Activated CD8-positive, alpha-beta memory T cell treated with anti-CD3 and anti-CD28 coated beads, Interleukin-2, amount 50 U/mL, for 1 hour (primary cell): ENCODE measurements around the gene ANTXR1.

Experiments used
- DNase-seq: peaks from one replicate; pipeline ENCODE4 v3.0.0-alpha.2; 2020; ENCODE audit errors: extremely low read depth

The ANTXR1 gene

DNA sequence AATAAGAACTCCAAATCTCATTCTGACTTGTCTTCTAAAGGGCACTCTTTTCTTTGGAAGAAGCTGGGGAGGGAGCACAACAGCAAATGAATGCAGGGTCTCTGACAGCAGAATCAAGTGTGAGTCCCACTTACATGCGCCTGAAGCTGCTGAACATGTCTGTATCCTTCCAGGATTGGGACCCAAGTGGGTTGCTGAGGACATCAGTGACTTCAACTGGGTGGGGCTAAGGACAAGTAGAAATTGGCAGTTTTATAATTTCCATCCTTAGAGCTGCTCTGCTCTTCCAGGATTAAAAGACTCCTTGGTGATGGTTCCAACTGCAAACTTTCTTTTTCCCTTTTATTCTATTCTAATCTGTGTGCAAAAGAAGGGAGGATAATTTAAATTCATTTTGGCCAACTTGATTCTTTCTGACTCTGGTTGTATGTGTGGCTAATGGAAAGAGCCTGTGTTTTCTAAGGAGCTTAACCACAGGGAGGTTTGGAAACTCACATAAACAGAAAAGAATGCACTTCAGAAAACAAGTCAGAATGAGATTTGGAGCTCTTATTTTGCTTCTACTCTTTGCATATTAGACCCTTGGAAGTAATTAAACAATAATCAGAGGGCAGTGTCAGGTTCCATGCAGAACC, 20.6 kb downstream of the ANTXR1 start:
- DNase-seq: no peak

DNA sequence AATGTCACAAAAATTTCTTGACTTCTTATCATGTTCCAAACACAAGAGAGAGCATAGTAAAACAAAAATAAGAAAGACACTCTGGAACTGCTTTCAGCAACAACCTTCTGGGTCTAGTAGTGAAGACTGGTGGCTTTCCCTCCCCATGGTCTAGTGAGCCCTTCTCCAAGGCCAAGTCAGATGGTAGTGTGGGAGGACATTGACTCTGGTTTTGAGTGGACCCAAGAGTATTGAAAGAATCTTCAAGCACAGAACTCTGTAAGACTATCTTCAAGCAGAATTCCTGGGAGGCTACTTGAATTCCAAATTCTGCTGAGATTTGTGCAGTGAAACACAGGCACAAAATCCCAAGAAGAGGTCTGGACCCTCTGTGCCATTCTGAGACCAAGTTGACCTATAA, 21.1 kb downstream of the ANTXR1 start:
- no peak for DNase-seq

DNA sequence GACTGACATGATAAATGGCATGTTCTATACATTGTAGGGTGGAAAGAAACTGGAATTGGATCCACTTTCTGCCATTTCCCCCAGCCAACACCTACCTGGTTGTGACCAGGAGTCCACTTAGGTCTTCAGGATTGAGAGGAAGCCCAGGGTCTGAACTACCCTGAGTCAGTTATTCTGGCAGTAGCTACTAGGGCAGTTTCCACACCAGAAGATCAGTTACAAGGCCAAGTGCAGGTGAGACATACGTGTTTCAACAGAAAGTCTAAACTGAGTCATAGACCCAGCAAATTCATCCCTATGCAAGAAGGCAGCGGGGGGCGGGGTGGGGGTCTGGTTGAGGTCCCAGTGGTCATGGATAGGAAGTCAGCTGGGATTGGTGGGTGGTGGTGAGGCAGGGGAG, 21.9 kb downstream of the ANTXR1 start:
- no peak for DNase-seq

DNA sequence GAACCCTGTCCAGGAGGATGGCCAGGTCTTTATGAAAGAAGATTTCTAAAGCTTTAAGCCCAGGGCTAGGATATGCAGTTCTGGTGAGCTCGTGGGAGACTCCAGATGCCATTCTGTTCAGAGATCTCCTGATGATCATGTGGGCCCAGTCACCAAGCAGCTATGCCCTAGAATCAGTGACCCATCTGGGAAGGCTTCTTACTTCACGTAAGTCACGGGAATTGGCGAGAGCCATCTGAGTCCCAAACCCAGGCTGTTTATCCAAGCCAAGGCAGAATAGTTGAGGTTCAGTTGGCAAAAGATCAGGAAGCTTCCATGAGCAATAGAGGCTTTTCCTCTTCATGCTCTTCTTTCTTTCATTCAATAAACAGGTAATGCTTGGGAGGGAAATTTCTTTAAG, 23.9 kb downstream of the ANTXR1 start:
- DNase-seq: no peak

DNA sequence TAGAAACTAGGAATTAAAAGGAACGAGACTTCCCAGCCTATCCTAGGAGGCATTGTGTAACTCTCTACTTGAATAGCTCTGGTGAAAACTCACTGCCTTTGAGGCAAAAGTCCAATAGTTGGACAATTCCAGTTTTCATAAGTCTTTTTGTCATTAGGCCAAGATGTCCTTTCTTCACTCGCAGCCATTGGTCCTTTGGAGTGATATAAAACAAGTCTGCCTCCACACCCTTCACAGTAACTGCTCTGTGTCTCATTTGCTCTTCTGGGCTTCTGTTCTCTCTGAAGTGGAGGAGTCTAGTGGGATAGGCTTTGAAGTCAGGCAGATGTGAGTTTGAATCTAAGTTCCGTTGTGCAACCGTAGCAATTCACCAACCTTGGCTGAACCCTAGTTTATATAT, 28.2 kb downstream of the ANTXR1 start:
- DNase-seq: no peak

DNA sequence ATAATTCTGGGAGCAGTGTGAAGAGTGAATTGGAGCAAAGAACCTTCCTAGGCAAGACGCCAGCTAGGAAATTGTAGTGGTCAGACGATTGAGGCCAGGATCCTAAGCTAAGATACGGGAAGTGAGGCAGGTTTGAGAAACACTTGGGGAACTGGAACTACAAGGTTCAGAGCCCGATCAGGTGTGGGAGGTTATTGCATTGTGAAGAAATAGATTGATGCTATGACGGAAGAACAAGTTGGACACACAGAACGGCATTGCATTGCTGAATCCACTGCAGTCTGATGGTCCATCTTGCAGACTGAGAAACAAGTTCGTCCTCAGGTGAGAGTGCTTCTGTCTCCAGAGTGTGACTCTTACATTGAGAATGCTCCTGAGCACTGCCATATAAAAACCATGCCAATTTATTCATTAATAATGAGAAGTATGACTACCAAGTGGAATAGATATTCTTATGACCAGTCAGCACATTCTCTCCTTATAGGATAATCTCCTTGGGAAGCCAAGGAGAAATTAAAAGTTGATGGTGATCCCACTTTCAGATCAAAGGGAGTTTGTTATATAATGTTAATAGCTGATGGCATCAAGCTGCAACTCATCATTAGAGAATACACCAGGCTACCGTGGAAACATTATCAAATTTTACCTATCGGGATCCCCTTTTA, 30.9 kb downstream of the ANTXR1 start:
- no peak for DNase-seq

DNA sequence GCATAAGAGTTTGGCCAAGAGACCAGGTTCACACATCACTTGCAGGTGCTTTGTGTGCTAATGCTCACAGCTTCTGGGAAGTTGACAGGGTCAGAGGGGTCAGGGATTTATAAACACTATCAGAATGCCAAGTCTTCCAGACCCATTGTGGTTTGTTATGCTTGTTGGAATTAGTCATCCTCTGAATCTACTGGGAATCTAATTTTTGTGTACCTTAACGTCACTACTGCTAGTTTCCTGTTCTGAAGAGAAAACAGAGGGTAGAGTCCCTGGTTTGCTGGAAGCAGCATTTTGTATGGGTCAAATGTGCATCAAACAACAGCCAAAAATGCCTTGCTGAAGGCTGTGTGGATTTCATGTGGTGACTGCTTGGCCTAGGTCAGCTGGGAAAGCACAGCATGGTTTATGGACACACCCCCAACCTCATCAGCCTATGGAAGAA, 33.3 kb downstream of the ANTXR1 start:
- no peak for DNase-seq

DNA sequence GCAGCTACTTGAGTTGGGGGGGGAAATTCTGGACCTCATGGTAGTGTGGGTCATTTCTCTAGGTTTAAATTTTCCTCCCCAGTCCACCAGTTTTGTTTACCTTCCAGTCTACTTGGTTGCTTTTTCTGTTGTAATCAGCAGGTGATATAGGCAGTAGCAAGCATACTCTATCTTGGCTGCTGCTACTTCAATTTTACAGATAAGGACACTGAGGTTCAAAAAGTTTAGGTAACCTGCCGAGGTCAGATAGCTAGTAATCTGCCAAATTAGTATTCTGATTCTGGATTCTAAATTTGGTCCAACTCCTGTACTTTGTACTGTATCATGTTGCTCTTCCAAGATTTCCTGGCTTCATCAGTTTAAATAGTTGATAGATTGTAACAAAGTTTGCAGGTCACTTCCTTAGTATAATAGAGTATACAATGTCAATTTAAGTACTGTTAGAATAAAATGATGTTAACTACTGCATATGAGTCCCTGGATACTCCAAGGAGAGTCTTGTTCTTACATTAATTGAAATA, 34.7 kb downstream of the ANTXR1 start:
- no peak for DNase-seq

DNA sequence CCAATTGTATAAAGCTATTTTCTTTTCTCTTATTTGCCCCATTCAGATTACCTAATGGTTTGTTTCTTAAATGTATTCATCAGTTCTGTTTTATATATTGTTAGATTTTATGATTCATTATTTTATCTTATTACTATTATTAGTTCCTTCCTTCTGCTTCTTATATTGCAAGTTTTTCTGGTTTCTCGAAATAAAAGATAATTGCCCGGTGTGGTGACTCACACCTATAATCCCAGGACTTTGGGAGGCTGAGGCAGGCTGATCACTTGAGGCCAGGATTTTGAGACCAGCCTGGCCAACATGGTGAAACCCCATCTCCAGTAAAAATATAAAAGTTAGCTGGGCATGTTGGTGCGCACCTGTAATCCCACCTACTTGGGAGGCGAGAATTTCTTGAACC, 37.8 kb downstream of the ANTXR1 start:
- DNase-seq: no peak

DNA sequence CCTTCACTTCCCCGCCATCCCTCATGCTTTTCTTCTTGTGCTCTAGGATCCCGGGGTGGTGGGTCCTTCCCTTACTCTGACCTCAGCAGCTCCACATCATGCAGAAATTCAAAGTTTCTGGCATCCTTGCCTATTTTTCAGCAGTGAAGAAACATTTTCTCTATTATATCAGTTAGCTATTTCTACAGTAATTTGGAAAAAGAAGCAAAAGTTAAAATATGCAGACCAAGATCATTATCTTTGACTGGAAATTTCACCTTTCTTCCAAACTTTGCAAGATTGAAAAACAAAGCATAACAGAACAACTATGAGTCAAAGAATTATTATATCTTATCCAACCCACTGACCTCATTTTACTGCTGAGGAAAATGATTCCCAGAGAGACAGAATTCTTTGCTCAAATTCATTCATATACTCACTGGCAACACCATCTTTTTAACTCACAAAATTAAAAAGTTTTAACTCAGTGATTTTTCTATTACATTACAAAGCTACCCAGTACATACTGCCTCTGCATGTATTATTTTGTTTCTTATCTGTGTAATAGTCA, 40.5 kb downstream of the ANTXR1 start:
- no peak for DNase-seq

DNA sequence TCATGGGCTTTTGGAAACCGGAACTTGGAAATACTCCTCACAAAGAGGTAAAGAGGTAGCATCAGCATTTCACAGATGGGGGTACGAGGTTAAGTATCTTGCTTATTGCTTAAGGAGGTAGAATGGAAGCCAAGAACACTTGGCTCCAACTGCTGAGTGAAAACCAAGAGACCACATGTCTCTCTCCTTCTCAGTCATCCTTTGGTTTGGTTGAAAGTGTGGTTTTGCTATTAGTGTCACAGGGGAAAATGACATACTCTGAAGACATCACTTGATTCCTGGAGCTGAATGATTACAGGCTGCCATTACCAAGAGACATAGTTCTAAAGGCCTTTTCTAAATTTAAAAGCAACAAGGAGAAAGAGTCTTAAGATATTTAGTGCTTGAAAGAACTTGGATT, 41.5 kb downstream of the ANTXR1 start:
- no peak for DNase-seq

DNA sequence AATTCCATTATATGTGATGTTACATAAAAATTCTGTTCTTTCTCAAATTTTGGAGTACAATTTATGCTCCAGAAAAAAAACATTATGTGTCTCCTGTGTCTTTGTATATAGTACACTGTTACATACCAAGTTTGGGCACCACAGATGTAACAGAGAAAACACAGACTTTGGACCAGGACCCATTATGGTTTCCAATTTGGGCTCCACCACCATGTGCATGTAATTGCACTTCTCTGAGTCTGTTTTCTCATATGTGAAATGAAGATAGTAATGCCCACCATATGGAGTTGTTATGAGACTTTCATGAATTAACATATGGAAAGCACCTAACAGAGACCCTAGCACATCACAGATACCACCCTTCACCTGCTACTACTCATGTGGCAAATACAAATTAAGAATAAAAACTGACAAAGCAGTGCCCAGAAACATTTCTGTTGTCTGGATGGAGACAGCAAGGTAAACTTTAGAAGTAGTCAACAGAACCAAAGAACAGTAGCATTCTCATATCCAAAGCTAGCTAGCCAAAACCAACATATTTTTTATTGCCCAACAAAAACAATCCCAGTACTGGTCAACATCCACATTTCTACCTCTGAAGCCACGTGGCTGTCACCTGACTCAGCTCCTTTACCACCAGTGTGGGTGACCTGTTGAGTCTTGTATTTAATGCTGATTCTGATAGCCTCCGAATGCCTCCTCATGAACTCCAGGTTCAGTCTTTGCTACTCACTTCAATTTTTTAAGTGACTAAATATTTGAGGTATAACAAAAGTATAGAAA, 42.9 kb downstream of the ANTXR1 start:
- DNase-seq: no peak

DNA sequence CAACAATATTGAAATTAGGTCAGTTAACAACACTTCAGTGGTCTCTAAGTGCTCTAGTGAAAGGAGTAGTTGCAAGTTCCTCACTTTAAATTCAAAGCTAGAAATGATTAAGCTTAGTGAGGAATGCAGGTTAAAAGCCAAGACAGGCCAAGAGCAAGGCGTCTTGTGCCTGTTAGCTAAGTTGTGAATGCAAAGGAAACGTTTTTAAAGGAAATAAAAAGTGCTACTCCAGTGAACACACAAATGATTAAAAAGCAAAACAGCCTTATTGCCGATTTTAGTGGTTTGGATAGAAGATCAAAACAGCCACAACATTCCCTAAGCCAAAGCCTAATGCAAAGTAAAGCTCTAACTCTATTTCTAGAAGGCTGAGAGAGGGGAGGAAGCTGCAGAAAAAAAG, 44.7 kb downstream of the ANTXR1 start:
- no peak for DNase-seq

DNA sequence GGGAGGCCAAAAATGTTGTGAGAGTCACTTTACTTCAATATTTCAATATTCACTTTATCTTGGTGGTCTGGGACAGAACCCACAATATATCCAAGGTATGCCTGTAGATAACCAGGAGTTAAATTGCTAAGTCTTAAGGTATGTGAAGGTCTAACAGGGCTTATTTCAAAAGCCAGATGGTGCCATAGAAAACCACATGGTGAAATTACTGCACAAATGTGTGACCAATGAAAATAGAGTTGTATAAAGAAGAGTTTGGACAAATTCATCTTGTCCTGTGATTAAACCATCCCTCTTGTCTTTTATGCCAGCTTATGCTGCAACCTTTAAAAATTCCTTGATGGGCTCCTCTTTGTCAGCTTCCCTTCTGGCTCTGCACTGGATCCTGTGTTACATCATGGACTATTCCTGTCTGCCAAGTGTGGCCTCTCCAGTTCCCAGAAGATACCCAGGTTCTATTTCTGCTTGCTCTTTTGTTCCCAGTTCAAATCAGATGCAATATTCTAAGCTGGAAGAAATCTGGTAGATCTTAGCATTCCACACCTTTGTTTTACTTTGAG, 46.8 kb downstream of the ANTXR1 start:
- no peak for DNase-seq

DNA sequence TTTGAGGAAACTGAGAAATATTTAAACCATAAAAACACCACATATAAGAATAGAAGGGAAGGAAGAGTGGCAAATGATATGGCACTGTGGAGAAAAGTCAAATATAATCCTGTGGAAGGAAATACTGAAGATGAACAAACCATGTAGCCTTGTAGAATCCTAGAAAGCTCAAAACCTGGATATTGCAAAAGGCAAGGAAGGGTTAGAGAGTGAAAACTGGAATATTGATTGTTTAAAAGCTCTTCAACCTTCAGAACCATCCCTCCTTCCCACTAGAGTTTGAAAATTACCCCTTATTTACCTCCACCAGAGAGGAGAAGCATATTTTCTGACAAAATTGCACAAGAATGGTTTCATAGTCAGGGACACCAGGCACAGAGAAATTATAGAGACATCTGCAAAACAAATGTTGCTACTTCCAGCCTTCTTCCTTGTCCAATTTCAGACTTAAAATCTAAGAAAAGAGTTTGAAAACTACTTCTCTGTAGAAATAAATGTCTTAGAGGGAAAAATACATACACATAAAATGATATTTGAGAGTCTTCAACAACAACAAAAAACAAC, 48.0 kb downstream of the ANTXR1 start:
- DNase-seq: no peak

DNA sequence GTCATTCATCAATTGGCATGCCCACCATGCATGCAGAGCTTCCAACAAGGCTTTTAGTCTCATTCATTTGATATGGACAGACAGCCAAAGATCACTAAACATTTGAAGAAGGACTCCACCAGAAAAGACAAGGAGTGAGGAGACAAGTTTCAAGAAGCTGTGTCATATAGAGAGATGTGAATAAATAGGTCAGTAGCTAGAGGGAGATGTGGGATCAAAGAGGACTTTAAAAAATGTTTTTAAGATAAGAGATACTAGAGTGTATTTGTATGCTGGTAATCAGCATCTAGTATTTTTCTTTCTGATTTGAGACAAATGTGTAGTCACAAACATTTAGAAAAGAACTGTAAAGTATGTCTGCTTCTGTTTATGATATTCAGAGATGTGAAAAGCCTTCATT, 48.5 kb downstream of the ANTXR1 start:
- no peak for DNase-seq

DNA sequence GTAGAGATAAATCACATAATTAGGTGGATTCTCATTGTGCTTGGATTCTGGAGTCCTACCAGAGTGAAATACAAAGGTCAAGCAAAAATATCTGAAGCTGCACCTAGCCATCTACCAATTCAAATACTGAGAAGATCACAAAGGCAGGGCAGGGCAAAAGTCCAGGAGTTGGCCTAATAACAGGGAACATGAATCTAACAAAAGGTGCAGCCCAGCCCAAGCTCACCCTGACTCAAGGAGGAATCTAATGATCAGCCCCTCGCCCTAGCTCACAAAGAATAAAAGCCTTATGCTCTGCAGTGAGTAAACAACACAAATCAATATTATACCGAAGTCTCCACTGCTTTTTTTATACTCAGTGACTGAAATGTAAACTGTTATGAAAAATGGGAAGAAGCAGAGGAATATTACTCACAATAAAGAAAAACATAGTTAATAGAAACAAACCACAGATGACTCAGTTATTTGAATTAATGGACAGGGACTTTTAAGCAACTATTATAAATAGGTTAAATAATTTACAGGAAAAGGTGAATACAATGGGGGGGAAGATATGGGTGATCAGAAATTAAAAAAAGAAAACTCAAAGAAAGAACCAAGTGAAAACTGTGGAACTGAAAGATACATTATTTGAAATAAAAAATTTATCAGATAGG, 49.5 kb downstream of the ANTXR1 start:
- DNase-seq: no peak

DNA sequence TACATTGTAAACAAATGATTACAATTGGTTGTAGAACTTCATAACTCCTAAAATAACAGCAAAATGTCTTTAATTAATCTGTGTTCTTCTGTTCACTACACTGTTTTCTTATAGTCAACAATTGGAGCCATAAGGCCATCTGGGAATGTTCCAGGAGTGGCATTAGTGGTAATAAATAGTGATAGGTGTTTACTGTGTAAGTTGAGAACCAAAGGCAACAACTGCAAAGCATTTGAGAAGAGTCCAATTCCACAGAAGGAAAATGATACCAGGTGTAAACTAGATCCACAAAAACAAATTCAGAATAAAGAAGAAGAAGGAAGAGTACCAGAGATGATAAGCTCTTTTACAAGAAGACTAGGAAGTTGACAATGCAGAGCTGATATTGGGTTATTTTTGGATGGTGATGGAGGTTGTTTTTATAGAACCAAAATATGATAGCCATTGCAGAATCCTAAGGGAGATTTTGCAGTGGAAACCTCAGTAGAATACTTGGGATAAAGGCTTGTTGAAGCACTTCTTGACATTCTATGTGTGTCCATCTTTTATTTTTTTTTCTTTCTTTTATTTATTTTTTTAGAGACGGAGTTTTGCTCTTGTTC, 52.9 kb downstream of the ANTXR1 start:
- no peak for DNase-seq

DNA sequence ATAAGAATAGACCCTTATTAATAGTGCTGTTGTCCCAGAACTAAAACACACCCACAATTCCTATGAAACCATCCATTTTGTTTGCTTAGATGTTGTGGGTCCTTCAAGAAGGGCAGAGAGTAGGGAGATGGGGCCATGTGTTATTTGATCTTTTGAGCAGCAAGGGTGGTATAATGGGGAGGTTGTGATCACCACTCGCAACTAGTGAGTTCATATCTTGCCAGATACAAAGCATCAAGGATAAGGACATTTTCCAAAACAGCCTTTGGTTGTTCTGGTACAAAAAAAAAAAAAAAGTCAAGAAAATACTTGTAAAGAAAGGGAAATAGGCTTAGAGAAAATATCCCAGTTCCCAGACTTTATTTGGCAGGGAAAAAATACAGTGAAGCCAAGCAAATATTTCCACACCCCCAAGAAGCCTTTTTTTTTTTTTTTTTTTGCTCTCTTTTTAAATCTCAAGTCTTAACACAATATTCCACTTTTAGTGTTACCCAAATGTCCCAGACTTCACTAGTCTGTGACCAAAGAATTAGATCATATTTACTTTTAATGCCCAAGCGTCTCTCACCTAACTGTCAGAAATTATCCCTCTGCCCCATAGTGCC, 54.1 kb downstream of the ANTXR1 start:
- DNase-seq: no peak

DNA sequence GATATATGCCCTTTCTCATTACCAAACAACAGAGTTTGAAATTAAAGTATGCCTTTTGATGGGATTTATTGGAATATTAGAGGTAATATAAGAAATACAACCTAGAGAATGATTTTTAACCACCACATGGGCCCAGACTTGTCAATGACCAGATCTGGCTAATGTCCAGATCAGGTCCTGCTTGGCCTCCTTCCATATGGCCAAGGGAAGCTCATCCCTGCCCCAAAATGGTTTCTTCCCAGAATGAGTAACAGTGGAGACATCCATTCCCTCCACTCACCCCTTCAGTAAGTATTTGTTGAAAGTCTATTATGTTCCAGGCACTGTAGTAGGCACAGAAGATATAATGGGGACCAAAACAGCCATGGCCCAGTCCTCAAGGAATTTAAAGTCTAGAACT, 54.9 kb downstream of the ANTXR1 start:
- DNase-seq: no peak

DNA sequence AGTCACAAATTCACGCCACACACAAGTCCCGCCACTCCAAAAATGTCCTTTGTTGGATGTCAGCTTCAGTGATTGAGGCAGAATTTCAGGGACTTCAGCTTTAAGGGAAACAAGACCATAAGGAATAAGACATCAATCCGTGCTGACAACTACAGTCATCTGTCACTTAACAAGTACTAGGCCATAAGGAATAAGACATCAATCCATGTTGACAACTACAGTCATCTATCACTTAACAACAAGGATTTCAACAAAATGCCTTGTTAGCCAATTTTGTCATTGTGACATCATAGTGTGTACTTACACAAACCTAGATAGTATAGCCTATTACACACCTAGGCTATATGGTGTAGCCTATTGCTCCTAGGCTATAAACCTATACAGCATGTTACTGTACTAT, 58.0 kb downstream of the ANTXR1 start:
- DNase-seq: no peak
